ENCODE measurements around the gene PLVAP. TPM values are rescaled to one million over a fixed set of nuclear protein-coding genes. Genes with fewer than 3 reads are reported as not detected.

Gene PLVAP
- total RNA-seq, 1 donor from 2014 or later: 73.9 TPM

GRCh38 chr19:17357078-17357666 lies 20.0 kb downstream of the PLVAP start:
- no peak for DNase-seq

DNA sequence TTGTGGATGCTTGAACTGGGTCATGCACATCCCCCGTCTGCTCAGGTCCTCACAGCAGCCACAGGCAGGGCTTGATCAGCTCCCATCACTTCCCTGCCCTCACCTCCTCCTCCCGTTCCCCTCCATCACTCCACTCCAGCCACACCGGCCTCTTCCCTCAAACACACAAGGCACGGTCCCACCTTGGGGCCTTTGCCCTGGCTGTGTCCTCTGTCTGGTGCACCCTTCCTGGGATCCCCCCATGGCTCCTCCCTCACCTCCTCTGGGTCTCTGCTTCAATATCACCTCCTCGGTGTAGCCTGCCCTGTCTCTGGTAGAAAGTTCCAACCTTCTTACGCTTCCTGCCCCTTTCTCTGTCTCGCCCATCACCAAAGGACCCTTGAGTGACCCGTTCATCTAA lies 23.8 kb downstream of the PLVAP start:
- DNase-seq: no peak

DNA sequence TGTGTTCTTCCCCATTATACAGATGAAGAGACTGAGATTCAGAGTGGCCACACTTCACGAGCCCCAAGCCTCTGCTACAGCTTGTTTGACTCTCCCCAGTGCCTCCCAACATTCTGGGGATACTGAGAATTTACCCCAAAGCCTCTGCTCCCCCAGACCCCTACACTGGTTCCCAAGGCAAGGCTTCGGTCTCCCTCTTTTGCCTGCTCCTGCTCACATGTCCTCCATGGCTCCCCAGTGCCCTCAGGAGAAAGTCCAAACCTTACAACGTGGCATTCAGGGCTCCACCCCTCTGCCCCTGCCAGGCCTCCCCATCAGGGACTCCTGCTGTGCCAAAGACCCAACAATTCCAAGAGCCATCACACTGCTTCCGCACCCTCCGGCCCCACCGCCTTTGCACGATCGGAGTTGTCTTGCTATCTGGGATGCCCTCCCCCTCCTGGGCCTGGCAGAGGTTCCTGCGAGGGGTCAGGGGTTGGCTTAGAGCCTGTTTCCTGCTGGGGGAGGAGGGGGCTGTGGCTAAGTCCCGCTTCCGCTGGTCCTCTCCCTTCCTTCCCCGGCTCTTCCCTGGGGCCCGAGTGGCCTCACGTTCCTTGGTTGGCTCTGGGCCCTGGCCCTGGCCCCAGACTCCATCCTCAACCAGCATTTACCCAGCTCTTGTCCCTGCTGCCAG lies 24.4 kb downstream of the PLVAP start:
- DNase-seq: peak; percentile 20

- DNase-seq: no peak
Measured at GRCh38 chr19:17351815-17352435, 25.2 kb downstream of the PLVAP start.

DNA sequence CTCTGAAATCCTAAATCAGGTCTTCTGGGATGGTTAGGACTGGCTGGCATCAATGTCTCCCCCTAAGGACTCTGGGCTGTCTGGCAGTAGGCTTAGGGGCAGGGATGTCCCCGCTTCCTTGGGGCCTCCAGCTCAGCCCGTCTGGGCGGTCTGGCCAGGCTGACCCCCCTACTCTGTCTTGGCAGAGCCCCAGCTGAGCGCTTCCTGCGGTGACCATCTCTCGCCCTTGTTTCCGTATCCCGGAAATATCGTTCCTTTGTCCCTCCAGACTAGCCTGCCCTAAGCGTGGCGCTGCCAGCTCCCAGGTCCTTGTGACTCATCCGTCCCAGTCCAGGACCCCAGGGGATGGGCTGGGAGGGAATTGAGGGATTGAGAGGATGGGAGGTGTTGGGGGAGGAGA lies 28.4 kb downstream of the PLVAP start:
- DNase-seq: peak; percentile 92

DNA sequence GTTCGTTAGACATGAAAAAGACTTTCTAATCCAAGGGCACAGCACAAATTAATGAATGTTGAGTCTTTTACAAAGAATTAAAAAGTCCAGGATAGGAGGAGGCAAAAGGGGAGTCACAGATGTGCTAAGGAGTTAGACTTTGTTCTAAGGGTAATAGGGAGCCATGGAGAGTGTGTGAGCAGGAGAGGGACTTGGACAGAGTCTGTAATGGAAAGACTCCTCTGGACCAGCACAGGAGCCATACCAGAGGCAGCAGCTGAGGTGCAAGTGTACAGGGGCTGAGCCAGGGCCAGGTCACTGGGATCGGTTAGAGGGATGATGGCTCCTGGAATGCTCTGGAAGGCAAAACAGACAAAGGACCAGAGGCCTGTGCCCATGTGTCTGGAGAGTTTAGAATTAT lies 29.3 kb downstream of the PLVAP start:
- DNase-seq: peak; percentile 20

GRCh38 chr19:17347361-17347760 lies 29.8 kb downstream of the PLVAP start:
- peak; percentile 64 for DNase-seq

DNA sequence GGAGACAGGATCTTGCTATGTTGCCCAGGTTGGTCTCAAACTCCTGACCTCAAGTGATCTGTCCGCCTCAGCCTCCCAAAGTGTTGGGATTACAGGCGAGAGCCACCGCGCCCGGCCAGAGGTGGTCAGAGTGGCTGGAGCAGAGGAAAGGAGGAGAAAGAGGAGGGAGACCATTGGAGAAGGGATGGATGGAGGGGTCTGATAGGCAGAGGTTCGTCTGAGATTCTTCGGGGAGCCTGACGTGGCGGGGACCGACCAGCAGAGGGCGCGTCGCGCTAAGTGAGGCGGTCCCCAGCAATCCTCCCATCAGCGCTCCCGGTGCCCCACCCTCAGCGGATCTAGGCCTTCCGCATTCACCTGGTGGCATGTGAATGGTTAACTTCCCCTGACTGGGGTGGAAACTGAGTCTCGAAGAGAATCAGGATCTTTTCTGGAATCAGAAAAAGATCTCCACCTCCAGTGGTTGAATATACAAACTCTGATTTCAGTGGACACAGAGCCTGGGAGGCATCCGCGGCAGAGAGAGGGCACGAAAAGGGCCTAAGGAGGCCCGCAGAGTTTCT lies 31.0 kb downstream of the PLVAP start:
- peak; percentile 77 for DNase-seq

GRCh38 chr19:17341845-17342244 lies 35.3 kb downstream of the PLVAP start:
- DNase-seq: no peak

GRCh38 chr19:17341386-17341785 lies 35.8 kb downstream of the PLVAP start:
- DNase-seq: no peak

- DNase-seq: no peak
Measured at GRCh38 chr19:17340871-17341357, 36.2 kb downstream of the PLVAP start.

GRCh38 chr19:17340302-17340870 lies 36.8 kb downstream of the PLVAP start:
- no peak for DNase-seq

DNA sequence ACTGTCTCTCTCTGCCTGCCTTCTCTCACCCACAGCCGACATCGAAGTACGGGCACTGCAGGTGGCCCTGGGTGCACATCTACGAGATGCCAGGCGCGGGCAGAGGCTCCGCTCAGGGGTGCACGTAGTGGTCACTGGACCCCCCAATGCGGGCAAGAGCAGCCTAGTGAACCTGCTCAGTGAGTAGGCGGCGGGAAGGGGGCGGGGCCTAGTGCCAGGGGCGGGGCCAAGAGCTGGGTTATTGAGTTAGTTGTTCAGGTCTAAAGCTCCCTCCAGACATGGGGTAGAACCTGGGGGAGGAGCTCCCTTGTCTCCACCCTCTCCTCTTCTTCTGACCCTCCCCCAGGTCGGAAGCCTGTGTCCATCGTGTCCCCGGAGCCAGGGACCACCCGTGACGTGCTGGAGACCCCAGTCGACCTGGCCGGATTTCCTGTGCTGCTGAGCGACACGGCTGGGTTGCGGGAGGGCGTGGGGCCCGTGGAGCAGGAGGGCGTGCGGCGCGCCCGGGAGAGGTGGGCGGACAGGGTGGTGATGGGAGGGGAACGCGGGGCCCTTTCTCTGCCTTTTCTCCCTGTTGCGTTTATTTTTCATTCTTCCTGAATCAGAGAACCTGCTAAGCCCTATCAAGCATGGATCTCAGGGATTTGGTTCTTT lies 37.9 kb downstream of the PLVAP start:
- DNase-seq: no peak

DNA sequence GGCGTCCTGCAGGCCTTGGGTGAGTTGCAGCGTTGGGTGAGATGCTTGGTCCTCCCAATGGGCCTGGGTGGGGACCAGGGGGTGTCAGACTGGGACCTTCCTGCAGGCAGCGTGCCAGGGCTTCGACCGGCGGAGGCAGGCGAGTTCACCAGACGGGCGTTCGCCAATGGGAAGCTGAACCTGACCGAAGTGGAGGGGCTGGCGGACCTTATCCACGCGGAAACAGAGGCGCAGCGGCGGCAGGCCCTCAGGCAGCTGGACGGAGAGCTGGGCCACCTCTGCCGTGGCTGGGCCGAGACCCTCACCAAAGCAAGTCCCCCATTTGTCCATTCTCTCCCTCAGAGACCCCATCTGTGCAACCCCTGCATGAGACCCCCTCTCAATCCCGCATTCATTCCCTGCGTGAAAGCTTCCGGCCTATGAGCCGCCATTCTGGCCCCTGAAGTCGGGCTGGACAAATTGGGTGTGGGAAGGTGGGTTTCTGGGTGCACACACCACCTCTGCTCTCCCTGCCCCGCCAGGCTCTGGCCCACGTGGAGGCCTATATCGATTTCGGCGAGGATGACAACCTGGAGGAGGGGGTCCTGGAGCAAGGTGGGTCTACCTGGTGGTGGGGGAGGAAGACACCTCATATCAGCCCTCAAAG lies 38.6 kb downstream of the PLVAP start:
- no peak for DNase-seq

- no peak for DNase-seq
Measured at GRCh38 chr19:17337675-17338432, 39.3 kb downstream of the PLVAP start.

- DNase-seq: peak; percentile 99
Measured at GRCh38 chr19:17336872-17337674, 40.1 kb downstream of the PLVAP start, which contains the start of gene GTPBP3. Gene GTPBP3, plus strand, starts transcription at chr19:17337553. Its CDS starts 59 bp downstream, at chr19:17337612.

DNA sequence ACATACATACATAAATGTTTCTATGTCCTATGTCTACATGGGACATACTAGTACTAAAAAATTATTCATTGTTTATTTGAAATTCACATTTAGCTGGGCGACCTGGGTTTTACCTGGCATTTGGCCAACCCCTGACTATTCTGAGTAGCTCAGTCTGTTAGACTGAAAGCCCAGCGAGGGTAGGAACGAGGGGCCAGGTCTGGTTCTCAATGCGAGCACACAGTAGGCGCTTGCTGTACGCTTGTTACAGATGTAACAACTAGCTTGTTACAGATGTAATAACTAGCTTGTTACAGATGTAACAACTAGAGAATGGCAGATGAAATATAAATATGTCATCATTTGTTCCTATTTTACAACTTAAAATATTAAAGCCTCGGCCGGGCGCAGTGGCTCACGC lies 41.6 kb downstream of the PLVAP start:
- no peak for DNase-seq

- DNase-seq: peak; percentile 99
Measured at GRCh38 chr19:17334414-17335409, 42.4 kb downstream of the PLVAP start, which contains the start of gene ANO8. Gene ANO8, minus strand, starts transcription at chr19:17334855. Its CDS starts 185 bp downstream, at chr19:17334670.

Data from dermis blood vessel endothelial cell (primary cell).